ENCODE measurements around the gene SH2D4B.

DNA sequence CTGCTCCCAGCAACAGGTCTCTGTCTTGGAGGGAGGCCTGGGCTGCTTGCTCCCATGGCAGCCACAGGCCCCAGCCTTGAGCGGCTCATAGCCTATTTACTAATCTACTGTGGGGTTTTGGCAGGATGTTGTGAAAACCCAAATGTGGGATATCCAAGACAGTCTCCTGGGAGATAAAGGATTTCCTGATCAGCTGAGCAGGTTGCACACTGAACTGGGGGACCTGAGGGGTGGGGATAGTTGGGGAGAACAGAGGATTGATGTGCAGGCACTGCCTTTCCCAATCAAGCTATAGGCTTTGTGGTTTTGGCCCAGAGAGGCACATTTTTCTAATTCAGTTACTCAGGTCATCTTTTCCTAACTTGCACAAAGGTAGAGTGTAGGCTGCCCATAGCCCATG is 92.6 kb downstream of the SH2D4B start:
- TF ChIP-seq POLR2AphosphoS5 (IDR thresholded peaks at IDR 0.05) (no peak), RAD21 (conservative IDR thresholded peaks at IDR 0.05) (no peak), EP300 (conservative IDR thresholded peaks at IDR 0.05; ENCODE audit: poor library complexity, severe bottlenecking) (no peak), EZH2 (IDR thresholded peaks at IDR 0.05; ENCODE audit: borderline replicate concordance, insufficient read depth, low read length, poor library complexity, severe bottlenecking) (no peak), TAF1 (IDR thresholded peaks at IDR 0.05; ENCODE audit: low read depth) (no peak)
- TF ChIP-seq, protein P1, sequence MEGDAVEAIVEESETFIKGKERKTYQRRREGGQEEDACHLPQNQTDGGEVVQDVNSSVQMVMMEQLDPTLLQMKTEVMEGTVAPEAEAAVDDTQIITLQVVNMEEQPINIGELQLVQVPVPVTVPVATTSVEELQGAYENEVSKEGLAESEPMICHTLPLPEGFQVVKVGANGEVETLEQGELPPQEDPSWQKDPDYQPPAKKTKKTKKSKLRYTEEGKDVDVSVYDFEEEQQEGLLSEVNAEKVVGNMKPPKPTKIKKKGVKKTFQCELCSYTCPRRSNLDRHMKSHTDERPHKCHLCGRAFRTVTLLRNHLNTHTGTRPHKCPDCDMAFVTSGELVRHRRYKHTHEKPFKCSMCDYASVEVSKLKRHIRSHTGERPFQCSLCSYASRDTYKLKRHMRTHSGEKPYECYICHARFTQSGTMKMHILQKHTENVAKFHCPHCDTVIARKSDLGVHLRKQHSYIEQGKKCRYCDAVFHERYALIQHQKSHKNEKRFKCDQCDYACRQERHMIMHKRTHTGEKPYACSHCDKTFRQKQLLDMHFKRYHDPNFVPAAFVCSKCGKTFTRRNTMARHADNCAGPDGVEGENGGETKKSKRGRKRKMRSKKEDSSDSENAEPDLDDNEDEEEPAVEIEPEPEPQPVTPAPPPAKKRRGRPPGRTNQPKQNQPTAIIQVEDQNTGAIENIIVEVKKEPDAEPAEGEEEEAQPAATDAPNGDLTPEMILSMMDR (IDR thresholded peaks at IDR 0.05; ENCODE audit: poor library complexity, severe bottlenecking): no peak
- TF ChIP-seq, protein P2, sequence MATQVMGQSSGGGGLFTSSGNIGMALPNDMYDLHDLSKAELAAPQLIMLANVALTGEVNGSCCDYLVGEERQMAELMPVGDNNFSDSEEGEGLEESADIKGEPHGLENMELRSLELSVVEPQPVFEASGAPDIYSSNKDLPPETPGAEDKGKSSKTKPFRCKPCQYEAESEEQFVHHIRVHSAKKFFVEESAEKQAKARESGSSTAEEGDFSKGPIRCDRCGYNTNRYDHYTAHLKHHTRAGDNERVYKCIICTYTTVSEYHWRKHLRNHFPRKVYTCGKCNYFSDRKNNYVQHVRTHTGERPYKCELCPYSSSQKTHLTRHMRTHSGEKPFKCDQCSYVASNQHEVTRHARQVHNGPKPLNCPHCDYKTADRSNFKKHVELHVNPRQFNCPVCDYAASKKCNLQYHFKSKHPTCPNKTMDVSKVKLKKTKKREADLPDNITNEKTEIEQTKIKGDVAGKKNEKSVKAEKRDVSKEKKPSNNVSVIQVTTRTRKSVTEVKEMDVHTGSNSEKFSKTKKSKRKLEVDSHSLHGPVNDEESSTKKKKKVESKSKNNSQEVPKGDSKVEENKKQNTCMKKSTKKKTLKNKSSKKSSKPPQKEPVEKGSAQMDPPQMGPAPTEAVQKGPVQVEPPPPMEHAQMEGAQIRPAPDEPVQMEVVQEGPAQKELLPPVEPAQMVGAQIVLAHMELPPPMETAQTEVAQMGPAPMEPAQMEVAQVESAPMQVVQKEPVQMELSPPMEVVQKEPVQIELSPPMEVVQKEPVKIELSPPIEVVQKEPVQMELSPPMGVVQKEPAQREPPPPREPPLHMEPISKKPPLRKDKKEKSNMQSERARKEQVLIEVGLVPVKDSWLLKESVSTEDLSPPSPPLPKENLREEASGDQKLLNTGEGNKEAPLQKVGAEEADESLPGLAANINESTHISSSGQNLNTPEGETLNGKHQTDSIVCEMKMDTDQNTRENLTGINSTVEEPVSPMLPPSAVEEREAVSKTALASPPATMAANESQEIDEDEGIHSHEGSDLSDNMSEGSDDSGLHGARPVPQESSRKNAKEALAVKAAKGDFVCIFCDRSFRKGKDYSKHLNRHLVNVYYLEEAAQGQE (IDR thresholded peaks at IDR 0.05; ENCODE audit: borderline replicate concordance): no peak
